HG02852 (cell line): Measurements from ENCODE around the gene FHL3.
"Not testable (repeated sequence)": the region's sequence is repeated elsewhere in the genome, so short reads cannot be mapped to it uniquely, and the experiment has no call there.

ENCODE experiments used
- ATAC-seq: cut with Tn5 transposase; IDR thresholded peaks from one replicate; pipeline ENCODE4 v1.9.1; 2021; ENCODE audit warnings: mild to moderate bottlenecking, moderate library complexity; ENCODE audit not compliant: unreplicated experiment

The FHL3 gene

DNA sequence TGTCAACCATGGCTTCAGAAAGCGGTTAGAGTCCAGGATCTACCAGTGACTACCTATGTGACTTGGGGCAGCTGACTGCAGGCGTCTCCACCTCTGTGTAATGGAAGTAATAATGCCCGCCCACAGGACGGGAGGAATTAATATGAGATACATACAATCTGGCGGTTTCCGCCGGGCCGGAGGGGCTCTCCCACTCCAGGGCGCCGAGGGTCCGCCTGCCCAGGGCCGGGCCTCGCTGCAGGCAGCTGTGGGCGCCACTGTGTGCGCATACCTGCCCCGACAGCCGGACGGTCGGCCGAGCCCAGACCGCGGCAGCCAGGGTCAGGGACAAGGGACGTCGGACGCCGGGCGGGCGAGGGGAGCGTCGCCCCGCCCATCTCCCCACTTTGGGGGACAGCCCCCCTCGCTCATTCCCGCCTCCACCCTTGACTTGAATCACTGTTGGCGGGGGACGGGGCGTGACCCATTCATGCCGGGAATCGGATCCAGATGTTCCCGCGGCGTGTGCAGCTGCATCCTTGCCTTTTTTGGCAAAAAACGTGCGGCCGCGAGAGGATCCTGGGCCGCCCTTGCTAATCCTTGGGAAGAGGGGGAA lies 9.5 kb downstream of the FHL3 start:
- no peak for ATAC-seq

DNA sequence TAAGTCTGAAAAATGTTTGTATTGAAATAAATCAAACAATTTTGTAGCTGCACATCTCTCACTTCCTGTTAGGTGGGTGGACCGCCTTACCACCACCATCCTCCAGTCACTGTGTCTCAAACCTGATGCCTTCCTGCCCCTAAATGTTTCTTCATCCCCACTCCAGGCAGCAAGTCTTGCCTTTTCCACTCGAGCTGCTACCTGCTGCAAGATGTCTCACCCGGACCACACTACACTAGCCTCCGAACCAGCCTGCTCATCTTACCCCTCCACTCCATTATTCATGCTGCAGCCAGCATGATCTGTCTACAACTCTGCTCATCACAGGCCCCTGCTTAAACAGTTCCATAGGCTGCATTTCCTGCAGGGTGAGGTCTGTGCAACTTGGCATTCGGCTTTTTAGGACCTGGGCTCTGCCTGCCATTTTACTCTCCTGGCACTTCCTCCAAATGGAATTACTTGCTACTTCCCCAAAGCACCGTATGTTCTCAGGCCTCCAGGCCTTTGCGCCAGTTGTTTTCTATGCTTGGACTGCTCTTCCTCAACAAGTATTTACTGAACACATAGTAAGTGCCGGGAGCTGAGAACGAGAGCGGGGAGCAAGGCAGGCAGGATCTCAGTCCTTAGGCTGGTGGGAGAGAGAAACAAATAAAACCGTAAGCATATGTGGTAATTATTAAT lies 10.3 kb downstream of the FHL3 start:
- ATAC-seq, result no peak

DNA sequence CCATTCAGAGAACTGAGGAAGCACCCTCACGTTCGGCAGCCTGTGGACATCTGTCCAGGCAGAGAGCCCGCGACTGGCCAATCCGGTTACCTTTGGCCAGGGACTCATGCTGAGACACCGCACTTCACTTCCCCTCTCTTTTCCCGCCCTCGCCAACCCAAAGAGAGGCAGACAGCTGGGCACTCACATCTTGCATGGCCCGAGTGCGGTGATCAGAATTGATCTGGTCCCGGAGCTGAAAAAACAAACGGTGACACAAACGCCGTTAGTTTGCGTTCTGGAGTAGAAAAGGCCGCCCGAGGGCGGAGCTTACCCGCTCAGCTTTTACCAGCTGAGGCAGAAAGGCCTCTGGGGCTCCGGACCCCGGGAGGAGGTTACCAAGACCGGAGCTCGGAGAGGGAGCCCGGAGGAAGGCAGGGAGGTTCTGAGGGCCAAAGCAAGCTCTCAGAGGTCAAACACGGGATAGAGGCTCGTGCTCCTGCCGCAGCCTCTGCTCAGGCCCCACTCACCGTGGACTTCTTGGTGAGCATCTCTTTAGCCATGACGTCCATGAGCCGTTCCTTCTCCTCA lies 15.9 kb downstream of the FHL3 start:
- peak; percentile 18 for ATAC-seq

DNA sequence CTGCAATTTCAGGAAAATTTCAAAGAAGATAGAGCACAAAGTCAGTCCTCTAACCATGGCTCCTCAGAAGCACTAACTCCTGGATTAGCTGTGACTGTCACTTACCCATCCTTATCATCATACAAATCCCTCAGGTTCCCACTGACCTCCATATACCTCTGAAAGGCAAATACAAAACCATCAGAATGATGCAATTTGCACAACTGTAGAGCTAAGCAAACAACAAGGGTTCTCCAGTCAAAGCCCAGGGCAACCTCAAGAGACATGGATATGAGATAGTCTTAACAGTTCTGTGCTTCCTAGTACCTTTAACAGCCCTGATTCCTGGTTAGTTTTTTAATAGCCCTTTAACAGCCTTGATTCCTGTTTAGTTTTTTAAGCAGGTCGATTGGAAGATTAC lies 17.6 kb downstream of the FHL3 start:
- ATAC-seq, result no peak

DNA sequence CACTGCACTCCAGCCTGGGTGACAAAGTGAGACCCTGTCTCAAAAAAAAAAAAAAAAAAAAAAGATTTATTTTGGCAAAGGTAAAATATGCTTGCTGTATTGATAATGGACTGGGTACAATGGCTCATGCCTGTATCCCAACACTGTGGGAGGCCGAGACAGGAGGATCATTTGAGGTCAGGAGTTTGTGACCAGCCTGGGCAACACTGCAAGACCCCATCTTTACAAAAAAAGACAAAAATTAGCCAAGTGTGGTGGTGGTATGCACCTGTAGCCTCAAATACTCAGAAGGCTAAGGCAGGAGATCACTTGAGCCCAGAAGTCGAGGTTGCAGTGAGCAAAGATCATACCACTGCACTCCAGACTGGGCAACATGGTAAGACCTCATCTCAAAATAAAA lies 21.8 kb downstream of the FHL3 start:
- ATAC-seq, result no peak

DNA sequence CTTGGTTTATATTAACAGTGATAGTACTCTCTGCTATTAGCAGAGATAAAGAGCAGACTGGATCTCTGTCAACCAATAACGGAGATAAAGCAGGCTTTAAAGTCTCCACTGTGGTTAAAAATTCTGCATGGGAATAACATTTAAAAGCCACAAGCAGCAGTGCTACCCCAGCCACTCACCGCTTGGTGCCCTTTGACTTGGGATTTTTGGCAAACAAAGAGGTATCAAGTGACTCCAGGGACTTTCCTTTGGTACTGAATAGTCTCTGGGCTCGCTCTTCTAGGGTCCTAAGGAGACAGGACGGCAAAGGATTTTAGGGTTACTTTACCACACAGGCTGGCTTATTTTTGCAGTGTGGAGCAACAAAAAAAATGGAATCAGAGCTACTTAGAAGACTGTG lies 26.8 kb downstream of the FHL3 start:
- ATAC-seq, result no peak

DNA sequence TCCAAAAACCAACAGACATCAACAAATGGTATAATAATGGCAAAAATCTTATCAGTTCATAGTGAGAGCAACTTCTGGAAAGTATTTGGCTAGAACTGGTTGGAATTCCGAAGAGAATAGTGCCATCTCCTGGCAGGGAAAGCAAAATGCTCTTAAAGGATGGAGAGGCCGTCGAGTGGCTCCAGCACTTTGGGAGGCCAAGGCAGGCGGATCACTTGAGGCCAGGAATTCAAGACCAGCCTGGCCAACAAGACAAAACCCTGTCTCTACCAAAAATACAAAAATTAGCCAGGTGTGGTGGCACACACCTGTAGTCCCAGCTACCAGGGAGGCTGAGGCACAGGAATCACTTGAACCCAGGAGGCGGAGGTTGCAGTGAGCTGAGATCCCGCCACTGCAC lies 30.2 kb downstream of the FHL3 start:
- ATAC-seq, result not testable (repeated sequence)

DNA sequence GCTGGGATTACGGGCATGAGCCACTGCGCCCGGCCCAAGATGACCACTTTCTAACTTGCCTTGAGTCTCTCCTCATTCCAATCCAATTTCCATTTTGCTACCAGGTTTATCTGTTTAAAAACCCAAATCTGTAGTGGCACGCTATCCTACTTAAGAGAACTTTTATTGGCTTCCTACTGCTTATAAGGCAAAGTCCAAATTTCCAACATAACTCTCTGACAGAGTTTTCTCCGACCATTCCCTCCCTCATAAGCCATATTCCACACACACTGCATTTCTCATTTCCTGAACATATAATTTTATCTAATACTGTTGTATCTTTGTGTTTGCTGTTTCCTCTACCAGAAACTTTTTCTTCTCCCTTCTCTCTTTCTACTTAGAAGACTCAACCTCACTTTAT lies 30.7 kb downstream of the FHL3 start:
- no peak for ATAC-seq

DNA sequence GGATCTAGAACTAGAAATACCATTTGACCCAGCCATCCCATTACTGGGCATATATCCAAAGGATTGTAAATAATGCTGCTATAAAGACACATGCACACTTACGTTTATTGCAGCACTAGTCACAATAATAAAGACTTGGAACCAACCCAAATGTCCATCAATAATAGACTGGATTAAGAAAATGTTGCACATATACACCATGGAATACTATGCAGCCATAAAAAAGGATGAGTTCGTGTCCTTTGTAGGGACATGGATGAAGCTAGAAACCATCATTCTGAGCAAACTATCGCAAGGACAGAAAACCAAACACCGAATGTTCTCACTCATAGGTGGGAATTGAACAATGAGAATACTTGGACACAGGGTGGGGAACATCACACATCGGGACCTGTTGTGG lies 31.6 kb downstream of the FHL3 start:
- ATAC-seq, result not testable (repeated sequence)

DNA sequence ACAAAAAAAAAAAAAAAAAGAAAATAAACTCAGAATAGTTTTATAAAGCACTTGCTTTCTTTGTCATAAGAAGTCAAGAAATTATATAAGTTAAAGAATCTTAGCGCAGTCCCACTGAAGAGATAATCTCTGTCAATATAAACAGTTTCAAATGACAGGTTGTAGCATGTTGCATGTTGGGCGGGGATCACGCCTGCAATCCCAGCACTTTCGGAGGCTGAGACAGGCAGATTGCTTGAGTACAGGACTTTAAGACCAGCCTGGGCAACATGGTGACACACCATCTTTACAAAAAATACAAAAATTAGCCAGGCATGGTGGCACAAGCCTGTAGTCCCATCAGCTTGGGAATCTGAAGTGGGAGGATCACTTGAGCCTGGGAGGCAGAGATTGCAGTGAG lies 40.0 kb downstream of the FHL3 start:
- ATAC-seq, result no peak

DNA sequence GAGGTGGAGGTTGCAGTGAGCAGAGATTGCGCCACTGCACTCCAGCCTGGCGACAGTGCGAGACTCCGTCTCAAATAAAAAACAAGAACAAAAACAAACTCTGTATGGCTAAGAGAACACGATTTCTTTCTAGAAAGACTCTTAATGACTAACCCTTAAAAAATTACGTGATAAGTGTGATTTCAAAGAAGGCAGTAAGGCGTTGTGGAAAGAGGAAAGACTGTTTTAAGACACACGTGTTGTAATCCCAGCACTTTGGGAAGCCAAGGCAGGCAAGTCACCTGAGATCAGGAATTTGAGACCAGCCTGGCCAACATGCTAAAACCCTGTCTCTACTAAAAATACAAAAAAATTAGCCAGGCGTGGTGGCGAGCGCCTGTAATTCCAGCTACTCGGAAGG lies 41.2 kb downstream of the FHL3 start:
- ATAC-seq, result not testable (repeated sequence)

DNA sequence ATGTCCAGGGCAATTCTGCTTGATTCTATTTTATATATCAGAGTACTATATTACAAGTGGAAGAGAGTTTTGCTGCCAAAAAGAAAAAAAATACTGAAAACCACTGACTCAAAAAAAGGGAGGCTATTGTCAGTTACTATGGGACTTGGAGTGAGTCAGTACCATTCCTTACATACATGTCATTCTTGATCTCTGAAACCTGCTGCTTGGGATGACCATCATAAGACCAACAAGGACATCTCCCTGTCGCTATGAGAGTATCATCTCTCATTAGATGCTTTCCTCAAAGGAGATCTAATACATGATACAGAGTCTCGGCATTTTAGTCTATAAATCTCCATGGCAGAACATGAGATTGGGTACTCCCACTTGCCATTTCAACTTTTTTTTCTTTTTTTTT lies 46.6 kb downstream of the FHL3 start:
- ATAC-seq, result no peak

DNA sequence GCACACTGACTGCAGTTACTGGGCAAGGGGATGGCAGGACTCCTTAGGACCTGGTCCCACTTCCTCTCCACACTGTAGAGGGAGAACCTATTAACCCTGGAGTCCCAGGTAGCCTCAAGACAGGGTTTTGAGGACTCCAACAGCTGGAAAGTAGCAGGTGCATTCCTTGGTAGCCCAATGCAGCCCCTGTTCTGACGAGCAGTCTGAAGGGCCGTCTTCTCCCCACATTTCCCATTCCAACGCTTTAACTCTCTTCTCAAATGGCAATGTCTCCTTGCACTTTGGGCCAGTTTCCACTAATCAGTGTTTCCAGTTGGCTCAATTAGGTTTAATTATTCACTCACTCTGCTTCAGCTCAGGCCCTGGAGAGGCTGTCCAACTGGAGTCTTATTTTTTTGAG lies 49.6 kb downstream of the FHL3 start:
- no peak for ATAC-seq

DNA sequence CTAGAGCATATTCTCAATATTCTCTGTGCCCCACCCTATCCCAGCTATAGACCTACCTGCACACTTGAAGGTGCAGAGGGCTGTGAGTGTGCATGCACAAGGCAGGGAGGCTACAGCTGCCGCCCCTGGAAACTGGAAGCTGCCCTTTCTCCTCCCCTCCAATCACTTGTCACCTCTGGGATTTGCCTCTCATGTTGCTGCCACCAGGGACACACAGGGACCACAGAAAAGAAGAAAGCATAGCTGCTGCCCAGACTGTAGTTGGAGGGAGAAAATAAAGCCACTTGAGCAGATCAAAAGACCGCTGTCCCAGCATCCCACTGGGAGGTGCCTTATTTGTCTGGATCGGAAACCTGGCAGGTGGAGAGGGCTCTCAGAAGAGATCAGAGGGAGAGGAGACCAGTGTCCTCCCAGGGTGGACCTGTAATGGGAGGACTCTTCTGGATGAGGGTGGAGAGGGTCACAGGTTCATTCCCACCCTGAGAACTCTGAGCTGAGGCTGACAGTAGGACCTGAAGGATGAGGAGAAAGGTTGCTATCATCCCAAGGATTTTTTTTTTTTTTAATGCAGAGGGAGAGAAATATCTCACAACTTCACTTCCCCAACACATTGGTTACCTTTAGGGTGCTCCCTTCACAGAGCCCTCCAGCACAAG lies 50.9 kb downstream of the FHL3 start:
- no peak for ATAC-seq

DNA sequence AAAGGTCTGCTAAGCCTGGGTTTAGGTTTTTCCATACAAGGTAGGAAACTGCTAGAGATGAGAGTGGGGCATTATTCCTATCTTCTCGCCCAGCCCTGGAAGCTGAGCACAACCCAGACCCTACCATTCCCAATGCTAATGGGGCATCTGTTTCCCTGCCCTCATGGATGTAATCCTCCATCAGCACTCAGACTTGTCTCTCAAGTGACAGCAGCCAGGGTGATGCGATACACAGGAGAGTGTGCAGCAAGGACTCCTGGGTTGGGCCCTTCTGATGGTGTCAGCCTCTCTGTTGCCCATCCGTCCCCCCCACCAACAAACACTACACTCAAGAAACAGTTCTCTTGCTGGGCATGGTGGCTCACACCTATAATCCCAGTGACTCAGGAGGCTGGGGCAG lies 52.6 kb downstream of the FHL3 start:
- no peak for ATAC-seq

DNA sequence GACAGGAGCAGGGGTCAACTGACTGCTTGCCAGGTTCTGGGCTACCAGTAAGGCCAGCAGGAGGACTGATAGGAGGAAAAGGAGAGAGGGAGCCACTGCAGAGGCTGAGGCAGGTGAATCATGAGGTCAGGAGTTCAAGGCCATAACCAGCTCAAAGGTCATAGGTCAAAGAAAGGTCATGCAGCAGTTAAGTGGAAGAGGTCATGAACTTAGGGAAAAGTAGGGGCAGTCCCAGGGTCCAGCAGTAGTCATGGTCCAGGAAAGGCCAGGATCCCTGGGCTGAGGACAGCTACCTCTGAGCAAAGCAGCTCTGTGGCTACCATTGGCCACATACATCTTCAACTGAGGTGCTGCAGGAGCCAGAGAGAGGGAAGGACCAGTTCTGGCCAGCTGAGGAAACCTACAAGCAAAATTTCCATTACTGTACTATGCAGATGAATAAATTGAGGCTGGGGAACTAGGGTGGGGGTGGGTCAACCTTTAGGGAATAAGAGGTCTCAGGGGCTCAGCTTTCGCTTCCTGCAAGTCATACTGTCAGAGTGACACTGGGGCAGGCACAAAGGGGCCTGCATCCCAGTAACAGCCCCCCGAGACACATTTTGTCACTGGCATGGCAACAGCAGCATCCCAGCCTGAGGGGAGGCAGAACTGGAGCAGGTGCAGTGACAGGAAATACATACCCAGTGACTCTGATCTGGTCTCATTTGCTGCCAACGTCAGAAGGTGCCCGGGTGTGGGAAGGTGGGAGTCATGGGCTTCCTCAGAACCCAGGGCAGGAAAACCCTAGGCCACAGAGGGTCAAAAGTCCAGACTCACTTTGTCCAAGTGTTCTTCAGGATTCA lies 53.3 kb downstream of the FHL3 start:
- no peak for ATAC-seq

DNA sequence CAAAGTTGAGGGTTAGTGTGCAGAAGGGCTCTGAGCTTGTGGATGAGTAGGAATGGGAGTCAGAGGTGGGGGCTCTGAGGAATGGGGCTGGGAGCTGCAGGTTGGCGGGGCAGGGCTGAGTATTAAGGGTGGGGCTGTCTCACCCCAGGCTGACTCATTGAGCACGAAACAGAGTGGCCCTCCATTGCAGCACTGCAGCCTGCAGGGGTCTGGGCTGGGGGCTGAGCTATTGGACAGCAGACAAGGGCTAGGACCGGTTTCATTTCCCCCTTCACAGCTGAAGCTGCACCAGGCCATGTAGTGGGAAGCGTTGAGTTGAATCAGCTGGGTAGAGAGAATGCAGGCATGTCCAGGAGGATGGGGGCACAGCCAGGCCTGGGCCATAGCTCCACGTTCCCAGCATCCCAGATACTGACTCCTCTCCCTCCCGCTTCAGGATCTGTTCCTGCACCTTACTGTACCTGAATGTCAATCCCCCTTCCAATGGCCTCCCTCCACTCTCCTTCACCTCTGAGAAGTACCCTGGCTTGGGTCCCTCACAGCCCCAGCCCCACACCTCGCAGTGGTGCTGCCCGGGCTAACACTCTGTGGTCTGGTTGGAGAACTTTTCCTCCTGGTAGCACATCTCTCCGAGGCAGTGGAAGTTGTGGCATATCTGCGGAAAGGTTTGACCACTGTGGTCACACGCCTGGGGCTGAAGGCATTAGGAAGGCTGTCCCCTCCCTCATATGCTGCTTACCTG lies 54.1 kb downstream of the FHL3 start:
- no peak for ATAC-seq

DNA sequence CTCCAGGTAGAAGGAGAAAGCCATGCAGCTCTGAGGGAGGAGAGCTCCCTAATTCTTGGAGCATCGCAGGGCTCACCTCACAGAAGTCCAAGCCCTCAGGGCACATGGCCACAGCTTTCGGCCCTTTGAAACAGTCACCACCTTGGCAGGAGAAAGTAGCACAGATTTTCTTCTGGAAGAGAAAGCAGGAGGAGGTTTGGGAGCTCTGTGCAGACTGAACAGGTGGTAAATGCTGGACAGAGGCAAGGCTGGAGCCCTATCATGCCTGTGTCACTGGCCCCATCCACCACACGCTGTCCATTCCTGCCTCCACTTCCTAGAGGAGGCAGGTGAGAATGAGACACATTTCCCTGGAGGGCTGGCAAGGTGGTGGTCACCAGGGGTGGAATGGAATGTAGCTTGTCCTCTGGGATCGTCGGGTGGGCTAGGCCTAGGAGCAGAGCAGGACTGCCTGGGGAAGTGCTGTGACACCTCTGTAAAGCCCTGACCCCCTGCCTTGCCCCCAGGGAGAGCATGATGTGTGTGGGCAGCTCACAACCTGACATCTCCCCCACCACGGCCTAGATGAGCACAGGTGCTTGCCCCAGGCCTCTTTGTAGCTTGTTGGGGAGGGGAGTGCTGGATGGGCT lies 55.7 kb downstream of the FHL3 start:
- ATAC-seq, result no peak

DNA sequence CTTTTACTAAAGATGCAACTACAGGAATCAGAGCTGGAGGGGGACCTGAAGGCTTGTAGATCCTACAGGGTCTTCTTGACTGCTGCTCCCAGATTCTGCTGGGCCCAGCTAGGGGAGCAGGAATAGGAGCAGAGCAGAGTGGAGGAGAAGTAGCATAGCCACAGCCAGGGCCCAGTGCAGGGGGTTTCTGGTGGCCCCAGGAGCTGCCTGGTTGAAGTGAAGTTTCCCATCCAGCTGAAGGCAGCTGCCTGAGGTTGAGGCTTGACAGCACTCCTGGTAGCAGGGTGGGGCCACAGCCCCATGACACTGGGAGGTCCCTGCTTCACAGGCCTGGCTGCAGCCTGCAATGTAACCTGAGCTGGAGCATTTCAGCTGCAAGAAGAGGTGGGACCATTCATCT lies 56.5 kb downstream of the FHL3 start:
- no peak for ATAC-seq

DNA sequence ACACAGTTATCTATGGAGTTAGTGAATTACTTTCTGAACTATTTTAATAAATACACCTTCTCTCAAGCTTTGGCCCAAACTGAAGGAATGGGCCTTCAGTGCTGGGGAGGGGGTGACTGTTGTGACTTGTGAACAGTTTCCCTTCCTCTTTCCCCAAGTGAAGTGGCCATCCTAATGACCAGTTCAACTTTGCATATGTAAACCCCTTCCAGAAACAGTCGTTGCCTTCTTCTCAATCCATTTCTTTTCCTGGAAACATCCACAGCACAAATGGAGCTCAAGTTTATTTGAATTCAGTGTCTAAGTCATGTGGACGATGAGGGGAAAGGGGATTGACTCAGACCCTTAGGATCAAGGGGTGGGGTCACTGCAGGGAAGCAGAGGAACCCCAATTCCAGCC lies 57.1 kb downstream of the FHL3 start:
- ATAC-seq, result no peak
